ENCODE data around the gene CLASRP.

The CLASRP gene

GRCh38 chr19:45010306-45010705 lies 28.5 kb upstream of the CLASRP start:
- no peak for DNase-seq (ENCODE audit: insufficient read length, low spot score)
- no peak for FAIRE-seq
- no peak for TF ChIP-seq CTCF (IDR thresholded peaks at IDR 0.05; ENCODE audit: insufficient read depth, missing control alignments)

- no peak for DNase-seq (ENCODE audit: insufficient read length, low spot score)
- no peak for TF ChIP-seq CTCF (IDR thresholded peaks at IDR 0.05; ENCODE audit: insufficient read depth, missing control alignments)
Observed at GRCh38 chr19:45011959-45012358, 26.9 kb upstream of the CLASRP start.

GRCh38 chr19:45016388-45017314 lies 22.2 kb upstream of the CLASRP start:
- TF ChIP-seq CTCF (IDR thresholded peaks at IDR 0.05; ENCODE audit: insufficient read depth, missing control alignments), result peak; percentile 78
- DNase-seq (ENCODE audit: insufficient read length, low spot score), result peak; percentile 68
- FAIRE-seq, result no peak

More at GRCh38 chr19:45011959-45012358, 26.9 kb upstream of the CLASRP start:
- FAIRE-seq, result no peak

GRCh38 chr19:45019187-45019586 lies 19.7 kb upstream of the CLASRP start:
- peak; percentile 68 for FAIRE-seq
- DNase-seq (ENCODE audit: insufficient read length, low spot score), result no peak
- no peak for TF ChIP-seq CTCF (IDR thresholded peaks at IDR 0.05; ENCODE audit: insufficient read depth, missing control alignments)

- FAIRE-seq (no peak), DNase-seq (ENCODE audit: insufficient read length, low spot score) (no peak)
- no peak for TF ChIP-seq CTCF (IDR thresholded peaks at IDR 0.05; ENCODE audit: insufficient read depth, missing control alignments)
Observed at GRCh38 chr19:45020071-45020470, 18.8 kb upstream of the CLASRP start.

GRCh38 chr19:45021971-45022370 lies 16.9 kb upstream of the CLASRP start:
- TF ChIP-seq CTCF (IDR thresholded peaks at IDR 0.05; ENCODE audit: insufficient read depth, missing control alignments), result no peak
- FAIRE-seq (no peak), DNase-seq (ENCODE audit: insufficient read length, low spot score) (no peak)

GRCh38 chr19:45023048-45023447 lies 15.8 kb upstream of the CLASRP start:
- no peak for TF ChIP-seq CTCF (IDR thresholded peaks at IDR 0.05; ENCODE audit: insufficient read depth, missing control alignments)
- FAIRE-seq (no peak), DNase-seq (ENCODE audit: insufficient read length, low spot score) (no peak)

Measured in D721Med (cell line).